Ramos (cell line): ENCODE measurements around the gene ZNRF3.
"Not testable (repeated sequence)": the region's sequence is repeated elsewhere in the genome, so short reads cannot be mapped to it uniquely, and the experiment has no call there.

Experiments used
- in situ Hi-C: fragments of 300-500 bp; cut with MboI; formaldehyde crosslinking; loops from one replicate; pipeline ENCODE4 v1.14.3; 2022; ENCODE audit warnings: low sequenced_read_pairs; ENCODE audit not compliant: unreplicated experiment

The ZNRF3 gene

GRCh38 chr22:28882878-28883656, at the start of gene ZNRF3:
TSS of gene ZNRF3 (plus strand) at chr22:28883572. CDS start at chr22:28883767, 195 bp downstream.
- in situ Hi-C loops: no loop called here

GRCh38 chr22:28835630-28836189, 47.7 kb upstream of the ZNRF3 start:
- in situ Hi-C loops: no loop called here

GRCh38 chr22:28837640-28838039, 45.7 kb upstream of the ZNRF3 start:
- in situ Hi-C loops: no loop called here

GRCh38 chr22:28838971-28839370, 44.4 kb upstream of the ZNRF3 start:
- in situ Hi-C loops: no loop called here

- in situ Hi-C loops: no loop called here
These were observed 42.3 kb upstream of the ZNRF3 start for GRCh38 chr22:28841111-28841510.

- in situ Hi-C loops: no loop called here
These were observed 39.7 kb upstream of the ZNRF3 start for GRCh38 chr22:28843633-28844032.

- in situ Hi-C loops: not testable (repeated sequence)
These were observed 39.1 kb upstream of the ZNRF3 start for GRCh38 chr22:28844277-28844676.

GRCh38 chr22:28846994-28847393, 36.4 kb upstream of the ZNRF3 start:
- in situ Hi-C loops: no loop called here

- in situ Hi-C loops: loop anchor here (10.0 to 25.0 kb wide), 3 partner anchors 179 to 843 kb away; no protein-coding TSS in a partner anchor
These were observed 27.8 kb upstream of the ZNRF3 start for GRCh38 chr22:28855355-28856094.

- in situ Hi-C loops: loop anchor here (10.0 to 25.0 kb wide), 3 partner anchors 179 to 844 kb away; no protein-coding TSS in a partner anchor
These were observed 27.3 kb upstream of the ZNRF3 start for GRCh38 chr22:28856095-28856455.

GRCh38 chr22:28857288-28857687, 26.1 kb upstream of the ZNRF3 start:
- in situ Hi-C loops: loop anchor here (10.0 to 25.0 kb wide), 3 partner anchors 178 to 845 kb away; no protein-coding TSS in a partner anchor

- in situ Hi-C loops: loop anchor here (25.0 kb wide), 1 partner anchor 853 kb away; no protein-coding TSS in a partner anchor
These were observed 18.3 kb upstream of the ZNRF3 start for GRCh38 chr22:28864878-28865596.

GRCh38 chr22:28867191-28867590, 16.2 kb upstream of the ZNRF3 start:
- in situ Hi-C loops: loop anchor here (25.0 kb wide), 1 partner anchor 855 kb away; no protein-coding TSS in a partner anchor

- in situ Hi-C loops: loop anchor here (25.0 kb wide), 1 partner anchor 856 kb away; no protein-coding TSS in a partner anchor
These were observed 15.0 kb upstream of the ZNRF3 start for GRCh38 chr22:28868389-28868788.

GRCh38 chr22:28869736-28870135, 13.6 kb upstream of the ZNRF3 start:
- in situ Hi-C loops: loop anchor here (10.0 to 25.0 kb wide), 2 partner anchors 65 to 857 kb away; no protein-coding TSS in a partner anchor

GRCh38 chr22:28873183-28873963, 10.0 kb upstream of the ZNRF3 start:
- in situ Hi-C loops: loop anchor here (10.0 to 25.0 kb wide), 2 partner anchors 61 to 861 kb away; no protein-coding TSS in a partner anchor

GRCh38 chr22:28874061-28874460, 9.3 kb upstream of the ZNRF3 start:
- in situ Hi-C loops: loop anchor here (10.0 to 25.0 kb wide), 2 partner anchors 61 to 862 kb away; no protein-coding TSS in a partner anchor

- in situ Hi-C loops: loop anchor here (10.0 to 25.0 kb wide), 2 partner anchors 60 to 863 kb away; no protein-coding TSS in a partner anchor
These were observed 8.5 kb upstream of the ZNRF3 start for GRCh38 chr22:28874811-28875320.

- in situ Hi-C loops: no loop called here
These were observed 861 bp upstream of the ZNRF3 start for GRCh38 chr22:28882545-28882877.
